Measurements from ENCODE around the gene GDPD5.

DNA sequence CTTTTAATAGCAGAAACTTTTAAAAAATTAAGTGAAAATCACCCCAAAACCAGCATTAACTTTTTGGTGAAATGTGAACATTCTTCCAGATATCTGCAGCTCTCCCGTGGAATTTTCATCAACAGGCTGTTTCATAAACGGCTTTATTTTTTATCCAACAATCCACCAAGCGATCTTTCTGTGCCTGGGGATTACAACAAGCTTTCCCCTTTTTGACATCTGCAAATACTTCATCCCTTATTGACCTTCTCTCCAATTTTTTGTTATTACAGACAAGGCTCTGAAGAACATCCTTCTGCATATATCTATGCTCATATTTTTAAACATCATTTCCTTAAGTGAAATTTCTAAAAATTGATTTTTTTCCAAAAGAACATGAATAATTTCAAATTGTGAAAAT is 30.5 kb upstream of the GDPD5 start:
- TF ChIP-seq, protein P1, sequence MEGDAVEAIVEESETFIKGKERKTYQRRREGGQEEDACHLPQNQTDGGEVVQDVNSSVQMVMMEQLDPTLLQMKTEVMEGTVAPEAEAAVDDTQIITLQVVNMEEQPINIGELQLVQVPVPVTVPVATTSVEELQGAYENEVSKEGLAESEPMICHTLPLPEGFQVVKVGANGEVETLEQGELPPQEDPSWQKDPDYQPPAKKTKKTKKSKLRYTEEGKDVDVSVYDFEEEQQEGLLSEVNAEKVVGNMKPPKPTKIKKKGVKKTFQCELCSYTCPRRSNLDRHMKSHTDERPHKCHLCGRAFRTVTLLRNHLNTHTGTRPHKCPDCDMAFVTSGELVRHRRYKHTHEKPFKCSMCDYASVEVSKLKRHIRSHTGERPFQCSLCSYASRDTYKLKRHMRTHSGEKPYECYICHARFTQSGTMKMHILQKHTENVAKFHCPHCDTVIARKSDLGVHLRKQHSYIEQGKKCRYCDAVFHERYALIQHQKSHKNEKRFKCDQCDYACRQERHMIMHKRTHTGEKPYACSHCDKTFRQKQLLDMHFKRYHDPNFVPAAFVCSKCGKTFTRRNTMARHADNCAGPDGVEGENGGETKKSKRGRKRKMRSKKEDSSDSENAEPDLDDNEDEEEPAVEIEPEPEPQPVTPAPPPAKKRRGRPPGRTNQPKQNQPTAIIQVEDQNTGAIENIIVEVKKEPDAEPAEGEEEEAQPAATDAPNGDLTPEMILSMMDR (IDR thresholded peaks at IDR 0.05; ENCODE audit: borderline replicate concordance, extremely low read depth, low read length, poor library complexity, severe bottlenecking): no peak
- no peak for TF ChIP-seq EZH2 (IDR thresholded peaks at IDR 0.05; ENCODE audit: borderline replicate concordance, low read depth, low read length, severe bottlenecking)
